HG02610 (cell line): ENCODE data around the gene PARVG.
"Not testable (repeated sequence)": the region's sequence is repeated elsewhere in the genome, so short reads cannot be mapped to it uniquely, and the experiment has no call there.

Experiments used
- ATAC-seq: cut with Tn5 transposase; IDR thresholded peaks from one replicate; pipeline ENCODE4 v1.9.1; 2021; ENCODE audit warnings: mild to moderate bottlenecking, moderate library complexity; ENCODE audit not compliant: unreplicated experiment

PARVG gene

GRCh38 chr22:44234372-44234771 is 53.6 kb downstream of the PARVG start:
- not testable (repeated sequence) for ATAC-seq

- ATAC-seq, result no peak
These were observed 56.6 kb downstream of the PARVG start for GRCh38 chr22:44237290-44237689.

GRCh38 chr22:44241121-44241520 is 60.4 kb downstream of the PARVG start:
- not testable (repeated sequence) for ATAC-seq

GRCh38 chr22:44242946-44243724 is 62.4 kb downstream of the PARVG start:
- ATAC-seq, result no peak

- ATAC-seq, result no peak
These were observed 63.0 kb downstream of the PARVG start for GRCh38 chr22:44243761-44244160.

GRCh38 chr22:44244265-44244822 is 63.6 kb downstream of the PARVG start:
- ATAC-seq, result no peak

GRCh38 chr22:44245438-44245837 is 64.7 kb downstream of the PARVG start:
- ATAC-seq, result no peak

GRCh38 chr22:44245867-44246266 is 65.1 kb downstream of the PARVG start:
- ATAC-seq, result no peak

- ATAC-seq, result no peak
These were observed 66.0 kb downstream of the PARVG start for GRCh38 chr22:44246615-44247326.

GRCh38 chr22:44247346-44247745 is 66.6 kb downstream of the PARVG start:
- ATAC-seq, result no peak

GRCh38 chr22:44247923-44248892 is 67.5 kb downstream of the PARVG start:
- no peak for ATAC-seq

- no peak for ATAC-seq
These were observed 68.2 kb downstream of the PARVG start for GRCh38 chr22:44248926-44249325.

- no peak for ATAC-seq
These were observed 68.8 kb downstream of the PARVG start for GRCh38 chr22:44249376-44250147.

GRCh38 chr22:44254811-44255210 is 74.1 kb downstream of the PARVG start:
- ATAC-seq, result no peak

GRCh38 chr22:44256085-44256484 is 75.4 kb downstream of the PARVG start:
- ATAC-seq, result no peak

- ATAC-seq, result no peak
These were observed 76.1 kb downstream of the PARVG start for GRCh38 chr22:44256556-44257485.
